Caco-2 (cell line): Measurements from ENCODE around the gene KANK3. TPM values are rescaled to one million over a fixed set of nuclear protein-coding genes. Genes with fewer than 3 reads are reported as not detected.

Source experiments
- BruUV-seq: library from RNA; stranded (reverse); fragments of 400-500 nt; replicated peaks from 2 replicates; lab custom pipeline; 2021; lab: Mats Ljungman, UMichigan
- CTCF ChIA-PET: fragments of 300-600 bp; sonication (Branson Sonifier 250); formaldehyde crosslinking; loops from one replicate; lab custom pipeline; 2022; ENCODE audit warnings: antibody characterized with exemption; lab: Charles Lee
- POLR2A ChIA-PET: fragments of 300-600 bp; sonication (Branson Sonifier 250); formaldehyde crosslinking; loops from one replicate; lab custom pipeline; 2022; ENCODE audit warnings: antibody characterized with exemption; lab: Charles Lee
- DNase-seq, 2 experiments: peaks; one replicate each; pipeline versions ENCODE4 v3.0.0 to v3.0.0-alpha.2; 2020 to 2022
- H3K27me3 ChIP-seq: replicated peaks from 2 replicates; pipeline ENCODE4 v1.6.0; 2011; ENCODE audit warnings: low read length; ENCODE audit not compliant: control insufficient read depth, insufficient read depth
- H3K36me3 ChIP-seq: 2 replicates; pipeline ENCODE4 v1.5.1; 2011; ENCODE audit warnings: low read length; ENCODE audit not compliant: control insufficient read depth, insufficient read depth
- H3K4me1 ChIP-seq: fragments of 250-450 bp; sonication (Bioruptor Pico); 2 replicates; pipeline ENCODE4 v1.5.1; 2020; ENCODE audit warnings: mild to moderate bottlenecking
- H3K4me3 ChIP-seq: 2 replicates; pipeline ENCODE4 v1.5.1; 2011; ENCODE audit warnings: low read depth, mild to moderate bottlenecking, control low read depth, low read length
- H3K9me3 ChIP-seq: fragments of 250-450 bp; sonication (Bioruptor Pico); 2 replicates; pipeline ENCODE4 v1.5.1; 2020; ENCODE audit warnings: mild to moderate bottlenecking, moderate library complexity
- H3K27ac Mint-ChIP-seq: one replicate; pipeline ENCODE4 v1.8.0; 2022; ENCODE audit warnings: mixed read lengths; ENCODE audit not compliant: unreplicated experiment
- H3K27me3 Mint-ChIP-seq: one replicate; pipeline ENCODE4 v1.8.0; 2022; ENCODE audit warnings: mixed read lengths; ENCODE audit not compliant: insufficient read depth, unreplicated experiment
- H3K36me3 Mint-ChIP-seq: one replicate; pipeline ENCODE4 v1.8.0; 2022; ENCODE audit warnings: mild to moderate bottlenecking, mixed read lengths; ENCODE audit not compliant: insufficient read depth, unreplicated experiment
- H3K4me1 Mint-ChIP-seq: one replicate; pipeline ENCODE4 v1.8.0; 2022; ENCODE audit warnings: low read depth, mixed read lengths; ENCODE audit not compliant: unreplicated experiment
- H3K4me3 Mint-ChIP-seq: one replicate; pipeline ENCODE4 v1.8.0; 2022; ENCODE audit warnings: mild to moderate bottlenecking, moderate library complexity, mixed read lengths; ENCODE audit not compliant: unreplicated experiment
- H3K9me3 Mint-ChIP-seq: one replicate; pipeline ENCODE4 v1.8.0; 2022; ENCODE audit warnings: mixed read lengths; ENCODE audit not compliant: unreplicated experiment
- CTCF ChIP-seq, 2 experiments: fragments of 200-600 bp in 1 of 2; IDR thresholded peaks; 1 replicate in 1 of 2; 2 replicates in 1 of 2; pipeline versions ENCODE4 v1.5.1 to v1.8.0; 2011 to 2022; ENCODE audit warnings: antibody characterized with exemption in 1 of 2, control low read depth in 1 of 2, inconsistent platforms in 1 of 2, low read depth in 1 of 2, low read length in 1 of 2, mild to moderate bottlenecking in 1 of 2, moderate library complexity in 1 of 2; ENCODE audit not compliant: insufficient read depth in 1 of 2, severe bottlenecking in 1 of 2, unreplicated experiment in 1 of 2
- intact Hi-C: fragments of 100-400 bp; cut with micrococcal nuclease; formaldehyde crosslinking; loops from one replicate; pipeline ENCODE4 v1.10.0; 2022; ENCODE audit not compliant: unreplicated experiment
- total RNA-seq: library from RNA; stranded (reverse); gene quantifications from 2 replicates; pipeline ENCODE4 v1.2.3, GENCODE V29; 2022

Gene KANK3
- total RNA-seq, 1 experiment from 2014 or later, result 1.1 TPM

- POLR2A ChIA-PET, result no interaction called here
- intact Hi-C loops, result no loop called here
- BruUV-seq, result no TSS peak
- Mint-ChIP-seq H3K9me3 (no peaks in the 10 kb centered on the region), H3K27me3 (no peaks in the 10 kb centered on the region), H3K4me3 (peak overlapping the region; percentile 100), H3K36me3 (peaks cover 72% of the 10 kb centered on the region), H3K4me1 (peaks cover 7% of the 10 kb centered on the region), H3K27ac (peak overlapping the region; percentile 99)
- Histone ChIP-seq H3K4me3 (peak overlapping the region; percentile 79), H3K27me3 (no peaks in the 10 kb centered on the region), H3K4me1 (peaks cover 9% of the 10 kb centered on the region), H3K36me3 (peaks cover 4% of the 10 kb centered on the region), H3K9me3 (no peaks in the 10 kb centered on the region)
- no peak for TF ChIP-seq CTCF (IDR thresholded peaks at IDR 0.05; ENCODE audit: insufficient read depth in 1 of 2, low read depth in 1 of 2, low read length in 1 of 2, severe bottlenecking in 1 of 2, unreplicated experiment in 1 of 2)
- CTCF ChIA-PET, result no interaction called here
- no peak for DNase-seq
These were observed 20.4 kb downstream of the KANK3 start for GRCh38 chr19:8322638-8322997.

- no peak for TF ChIP-seq CTCF (IDR thresholded peaks at IDR 0.05; ENCODE audit: insufficient read depth in 1 of 2, low read depth in 1 of 2, low read length in 1 of 2, severe bottlenecking in 1 of 2, unreplicated experiment in 1 of 2)
- Mint-ChIP-seq H3K9me3 (no peaks in the 10 kb centered on the region), H3K27me3 (no peaks in the 10 kb centered on the region), H3K36me3 (peaks cover 71% of the 10 kb centered on the region), H3K27ac (peak overlapping the region; percentile 99), H3K4me3 (peak overlapping the region; percentile 100), H3K4me1 (peaks cover 7% of the 10 kb centered on the region)
- CTCF ChIA-PET, result interaction anchor here (0.6 to 1.1 kb wide), 2 partner anchors 13 to 55 kb away, joined by 3 read pairs; no protein-coding TSS in a partner anchor
- no peaks in the 10 kb centered on the region for H3K27me3 ChIP-seq
- BruUV-seq, result no TSS peak
- no peak for DNase-seq
- H3K9me3 ChIP-seq, result no peaks in the 10 kb centered on the region
- intact Hi-C loops, result loop anchor here (2.0 kb wide), 1 partner anchor 163 kb away; no protein-coding TSS in a partner anchor
- H3K36me3 ChIP-seq, result peaks cover 4% of the 10 kb centered on the region
- peaks cover 9% of the 10 kb centered on the region for H3K4me1 ChIP-seq
- POLR2A ChIA-PET, result interaction anchor here (0.6 to 0.8 kb wide), 3 partner anchors 7 to 17 kb away, joined by 5 to 9 read pairs (median 6); no protein-coding TSS in a partner anchor
- peak overlapping the region; percentile 79 for H3K4me3 ChIP-seq
These were observed 20.9 kb downstream of the KANK3 start for GRCh38 chr19:8321986-8322637.

- DNase-seq, result peak; percentile 93 to 95
- intact Hi-C loops, result loop anchor here (2.0 kb wide), 1 partner anchor 163 kb away; no protein-coding TSS in a partner anchor
- H3K36me3 Mint-ChIP-seq, result peaks cover 65% of the 10 kb centered on the region
- no peaks in the 10 kb centered on the region for H3K9me3 Mint-ChIP-seq
- H3K4me3 Mint-ChIP-seq, result peak within 1 kb of the TSS; percentile 100
- peak within 1 kb of the TSS; percentile 99 for H3K27ac Mint-ChIP-seq
- TF ChIP-seq CTCF (IDR thresholded peaks at IDR 0.05; ENCODE audit: insufficient read depth in 1 of 2, low read depth in 1 of 2, low read length in 1 of 2, severe bottlenecking in 1 of 2, unreplicated experiment in 1 of 2), result peak in 1 of 2 experiments; percentile 0
- Histone ChIP-seq H3K27me3 (no peaks in the 10 kb centered on the region), H3K4me1 (peaks cover 9% of the 10 kb centered on the region), H3K9me3 (no peaks in the 10 kb centered on the region), H3K4me3 (peak within 1 kb of the TSS; percentile 79), H3K36me3 (peaks cover 4% of the 10 kb centered on the region)
- H3K27me3 Mint-ChIP-seq, result no peaks in the 10 kb centered on the region
- peaks cover 7% of the 10 kb centered on the region for H3K4me1 Mint-ChIP-seq
- CTCF ChIA-PET, result interaction anchor here (0.6 to 1.3 kb wide), 3 partner anchors 14 to 54 kb away, joined by 3 to 4 read pairs (median 3); no protein-coding TSS in a partner anchor
- POLR2A ChIA-PET, result interaction anchor here (0.5 to 1.3 kb wide), 6 partner anchors 8 to 92 kb away, joined by 3 to 12 read pairs (median 6); partner anchors contain the start of gene MARCHF2
- BruUV-seq, result TSS peak; percentile 90
These were observed 21.7 kb downstream of the KANK3 start, which contains the start of the genes NDUFA7 and RPS28 for GRCh38 chr19:8321067-8321985. TSS of gene NDUFA7 (minus strand) at chr19:8321375. CDS start at chr19:8321358, 17 bp downstream. TSS of gene RPS28 (plus strand) at chr19:8321496. CDS start at chr19:8321531, 35 bp downstream.
